Muscle of back (tissue), 11 donors: ENCODE measurements around the gene DBF4B. TPM values are rescaled to one million over a fixed set of nuclear protein-coding genes. Genes with fewer than 3 reads are reported as not detected.

Experiments used
- DNase-seq, 3 donors: peaks; one replicate each; pipeline versions ENCODE4 v3.0.0 to v3.0.0-alpha.2; 2013
- polyA plus RNA-seq, 10 donors: library from polyadenylated mRNA; unstranded; fragments of 120-200 nt; gene quantifications; one replicate each; pipeline ENCODE4 v1.2.1, GENCODE V29; 2013; ENCODE audit not compliant: insufficient read length in 10 of 10

DBF4B gene
- polyA plus RNA-seq, 10 donors, result 4.4 to 9.2 (median 7.4) TPM

DNA sequence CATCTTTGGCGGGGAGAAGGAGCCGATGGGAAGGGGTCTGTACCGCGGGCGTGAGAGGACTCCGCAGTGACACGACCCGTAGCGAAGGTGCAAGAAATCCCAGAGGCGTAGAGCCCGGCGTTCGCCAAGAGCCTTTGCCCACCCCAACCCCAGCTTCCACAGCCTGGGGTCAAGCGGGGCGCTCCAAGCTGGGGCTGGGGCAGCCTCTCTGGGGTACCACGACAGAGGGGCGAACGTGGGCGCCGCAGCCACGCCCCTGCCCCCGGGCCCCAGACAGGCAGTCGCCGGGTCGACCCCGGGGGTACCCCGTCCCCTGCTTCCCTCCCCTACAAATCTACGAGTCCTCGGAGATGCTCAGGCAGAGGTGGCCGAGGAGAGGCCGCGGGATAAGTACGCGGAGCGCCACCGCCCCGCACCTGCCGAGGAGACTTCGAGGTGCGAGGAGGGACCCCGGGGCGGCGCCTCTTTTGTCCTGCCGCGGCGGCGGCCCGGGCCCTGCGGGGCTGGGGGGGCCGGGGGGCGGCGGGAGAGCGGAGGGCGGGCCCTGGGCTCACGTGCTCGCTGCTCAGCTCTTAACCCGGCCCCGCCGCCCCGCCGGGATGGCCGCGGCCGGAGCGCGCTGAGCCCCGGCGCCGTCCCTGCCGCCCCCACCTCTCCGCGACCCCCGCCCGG lies 50.1 kb downstream of the DBF4B start, which contains the start of gene ADAM11:
TSS of gene ADAM11 (plus strand) at position 575 of the 672 bp plus-strand sequence. CDS start 212 bp downstream, outside the sequence.
- peak in 1 of 3 donors; percentile 45 for DNase-seq

- DNase-seq, result no peak
Observed at GRCh38 chr17:44759086-44759915, 50.8 kb downstream of the DBF4B start.

GRCh38 chr17:44759916-44760243 lies 51.4 kb downstream of the DBF4B start:
- DNase-seq, result no peak

DNA sequence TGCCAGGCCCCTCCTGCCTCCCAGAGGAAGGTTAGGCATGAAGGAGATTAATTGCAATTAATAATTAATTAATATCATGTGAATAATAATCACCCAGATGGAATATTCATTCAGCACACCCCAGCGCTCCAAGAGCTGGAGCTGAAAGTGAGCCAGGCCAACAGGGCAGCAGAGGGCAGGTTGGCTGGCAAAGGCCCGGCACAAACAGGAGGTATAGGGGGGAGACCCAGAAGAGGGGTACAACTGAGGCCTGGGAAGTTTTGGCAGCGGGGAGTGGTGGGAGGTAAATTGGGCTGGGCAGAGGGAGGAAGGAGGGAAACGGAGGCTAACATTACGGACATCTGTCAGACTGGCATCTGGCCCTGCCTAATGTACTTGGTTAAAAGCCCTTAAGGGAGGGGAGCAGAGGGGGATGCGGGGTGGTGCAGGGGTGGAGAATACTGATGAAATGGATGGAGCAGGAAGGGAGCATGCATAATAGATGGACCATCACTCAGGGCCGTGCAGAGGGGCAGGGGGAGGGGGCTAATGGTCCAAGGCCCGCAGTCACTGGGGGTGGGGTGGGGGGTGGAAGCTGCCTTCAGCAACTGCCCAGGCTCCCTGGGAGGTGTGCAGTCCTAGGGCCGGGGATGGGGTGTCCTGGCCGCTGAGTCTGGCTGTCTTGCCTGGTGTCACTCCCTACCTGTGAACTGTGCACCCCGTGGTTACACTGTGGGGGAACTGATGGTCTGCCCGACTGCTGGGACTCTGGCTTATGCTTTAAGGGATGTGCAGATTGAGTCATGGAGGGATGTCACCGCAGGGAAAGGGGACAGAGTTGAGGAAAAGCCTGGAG lies 52.2 kb downstream of the DBF4B start:
- no peak for DNase-seq

- no peak for DNase-seq
Observed at GRCh38 chr17:44761932-44762810, 53.7 kb downstream of the DBF4B start.

- DNase-seq, result no peak
Observed at GRCh38 chr17:44763170-44763569, 54.7 kb downstream of the DBF4B start.

GRCh38 chr17:44765965-44766364 lies 57.5 kb downstream of the DBF4B start:
- no peak for DNase-seq

DNA sequence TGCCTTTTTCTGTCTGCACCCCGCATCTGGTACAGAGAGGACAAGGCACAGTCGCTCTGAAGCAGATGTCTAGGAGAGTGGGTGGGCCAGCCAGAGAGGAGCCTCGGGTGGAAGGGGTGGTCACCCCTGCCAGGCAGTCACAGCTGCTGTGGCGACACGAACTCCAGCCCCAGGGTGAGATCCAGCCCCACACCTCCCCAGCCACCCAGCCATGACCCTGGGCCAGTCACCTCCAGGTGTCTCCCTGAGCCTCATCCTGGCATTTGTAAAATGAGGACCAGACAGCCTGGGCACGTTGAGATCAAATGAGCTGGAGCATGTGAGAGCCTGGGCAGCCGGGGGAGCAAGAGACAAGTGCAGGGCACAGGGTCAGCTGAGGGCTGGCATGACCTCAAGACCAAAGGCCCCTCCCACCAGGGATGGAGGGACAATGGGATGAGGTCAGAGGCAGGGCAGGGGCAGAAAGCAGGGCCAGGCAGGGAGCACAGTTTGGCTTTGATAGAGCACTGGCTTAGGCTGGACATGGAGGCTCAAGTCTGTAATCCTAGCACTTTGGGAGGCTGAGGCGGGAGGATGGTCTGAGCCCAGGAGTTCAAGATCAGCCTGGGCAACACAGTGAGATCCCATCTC lies 58.1 kb downstream of the DBF4B start:
- DNase-seq, result no peak

DNA sequence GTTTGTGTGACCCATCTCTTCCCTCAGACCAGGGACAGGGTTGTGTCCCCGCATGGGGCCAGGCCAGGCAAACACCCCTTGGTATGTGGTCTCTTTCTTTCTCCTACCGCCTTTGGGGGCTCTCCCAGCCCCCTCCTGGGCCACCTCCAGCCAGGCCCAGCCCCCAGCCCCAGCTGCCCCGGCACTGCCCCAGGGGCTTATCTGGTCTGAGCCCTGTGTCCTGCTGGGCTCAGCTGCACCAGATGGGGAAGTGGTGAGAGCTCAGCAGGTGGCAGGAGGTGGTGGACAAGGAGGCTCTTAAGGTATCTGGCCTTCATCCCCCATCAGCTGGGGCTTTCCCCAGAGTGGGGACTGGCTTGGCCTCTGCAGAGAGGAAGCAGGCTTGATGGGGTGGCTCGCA lies 59.0 kb downstream of the DBF4B start:
- peak in 1 of 3 donors; percentile 3 for DNase-seq

DNA sequence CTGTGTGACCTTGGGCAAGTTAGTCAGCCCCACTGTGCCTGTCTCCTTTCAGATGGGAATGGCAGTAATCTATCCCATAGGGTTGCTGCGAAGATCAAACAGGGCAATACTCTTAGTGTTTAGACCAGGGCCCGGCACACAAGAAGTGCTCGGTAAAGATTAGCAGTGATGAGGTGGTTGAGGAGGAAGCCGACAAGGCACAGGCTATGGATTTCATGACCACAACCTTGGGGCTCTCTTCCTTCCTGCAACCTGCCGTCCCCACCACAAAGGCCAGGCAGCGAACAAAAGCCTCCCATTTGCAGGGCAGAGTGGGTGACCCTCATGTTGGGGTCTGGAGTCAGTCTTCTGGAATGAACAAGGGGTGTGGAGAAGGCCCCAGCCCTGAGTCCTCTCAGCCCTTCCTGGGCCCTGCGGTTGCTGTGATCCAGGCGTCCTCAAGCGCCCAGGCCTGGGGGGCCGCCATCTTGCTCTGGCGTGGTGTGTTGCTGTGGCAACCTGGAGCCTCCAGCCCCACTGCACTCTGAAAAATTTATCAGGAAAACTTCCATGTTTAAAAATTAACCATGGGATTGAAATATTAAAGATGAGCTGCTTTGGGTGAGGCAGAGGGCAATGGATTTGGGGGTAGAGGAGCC lies 60.2 kb downstream of the DBF4B start:
- DNase-seq, result no peak

DNA sequence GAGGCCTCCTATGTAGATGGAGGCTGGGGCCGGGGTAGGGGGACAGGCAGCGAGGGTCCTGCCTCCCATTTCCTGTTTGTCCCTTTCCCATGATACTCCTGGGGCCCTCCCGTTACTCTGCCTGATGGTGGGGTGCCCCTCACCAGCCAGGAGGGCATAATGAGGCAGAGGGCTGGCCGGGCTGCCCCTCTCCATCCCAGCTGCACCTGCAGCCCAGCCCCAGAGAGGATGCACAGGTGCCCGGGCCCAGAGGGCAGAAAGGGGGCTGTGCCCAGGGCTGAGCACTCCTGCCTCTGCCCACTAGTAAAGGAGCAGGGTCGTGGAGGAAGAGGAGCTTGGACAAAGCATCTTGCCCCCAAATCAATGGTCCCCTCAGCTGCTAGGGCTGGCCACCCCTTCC lies 60.8 kb downstream of the DBF4B start:
- DNase-seq, result no peak

- DNase-seq, result no peak
Observed at GRCh38 chr17:44769647-44770084, 61.2 kb downstream of the DBF4B start.

DNA sequence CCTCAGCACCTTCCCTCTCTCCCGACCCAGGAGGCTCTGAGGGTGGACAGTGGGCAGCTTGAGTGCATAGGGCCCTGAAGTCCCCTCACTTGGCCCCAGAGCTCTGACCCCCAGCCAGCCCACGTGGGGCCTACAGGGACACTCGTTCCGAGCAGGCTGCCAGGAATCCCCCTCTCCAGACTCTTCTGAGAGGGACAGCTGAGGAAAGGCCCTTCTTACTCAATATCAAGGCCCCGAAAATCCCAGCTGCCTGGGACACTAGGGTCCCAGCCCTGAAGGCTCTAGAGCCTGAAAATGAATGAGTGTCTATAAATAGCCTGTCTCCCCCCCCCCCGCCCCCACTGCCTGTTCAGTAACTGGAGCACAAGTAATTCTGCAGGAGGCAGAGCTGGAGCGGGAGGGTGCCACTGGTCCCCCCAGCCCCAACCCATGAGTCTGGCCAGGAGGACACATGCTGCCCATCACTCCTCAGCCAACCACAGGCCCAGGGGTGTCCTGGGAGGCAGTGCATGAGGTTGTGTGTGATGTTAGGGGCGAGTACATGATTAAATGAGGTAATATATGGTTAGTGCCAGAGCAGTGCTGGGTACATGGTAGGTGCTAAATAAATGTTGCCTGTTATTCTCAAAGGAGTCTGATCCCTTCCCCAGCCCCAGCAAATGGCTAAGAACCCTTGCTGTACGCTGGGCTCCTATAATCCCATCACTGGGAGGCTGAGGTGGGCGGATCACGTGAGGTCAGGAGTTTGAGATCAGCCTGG lies 61.9 kb downstream of the DBF4B start:
- DNase-seq, result no peak

- DNase-seq, result no peak
Observed at GRCh38 chr17:44772308-44773045, 64.0 kb downstream of the DBF4B start.

- DNase-seq, result no peak
Observed at GRCh38 chr17:44773140-44773539, 64.7 kb downstream of the DBF4B start.

GRCh38 chr17:44774271-44775135 lies 66.0 kb downstream of the DBF4B start:
- peak; percentile 68 to 91 (median 81) for DNase-seq

- peak; percentile 96 to 98 (median 96) for DNase-seq
Observed at GRCh38 chr17:44775136-44775837, 66.8 kb downstream of the DBF4B start.
